Esophagus mucosa (tissue), 1 donor: ENCODE measurements around the gene SLC25A42. TPM values are rescaled to one million over a fixed set of nuclear protein-coding genes. Genes with fewer than 3 reads are reported as not detected.
"Not testable (repeated sequence)": the region's sequence is repeated elsewhere in the genome, so short reads cannot be mapped to it uniquely, and the experiment has no call there.

ENCODE experiments used
- ATAC-seq: fragments of 200-7000 bp; cut with Tn5 transposase; one replicate; pipeline ENCODE4 v1.9.1; 2020
- total RNA-seq: library from RNA; stranded (reverse); gene quantifications from one replicate; pipeline ENCODE4 v1.2.4, GENCODE V29; 2023
- donor health status: DM: yes; HTN: yes; CAD: no.

Gene SLC25A42
- total RNA-seq, 1 donor from 2014 or later = 2.5 TPM

GRCh38 chr19:19068659-19069654, 5.2 kb downstream of the SLC25A42 start:
- no peak for ATAC-seq

GRCh38 chr19:19071897-19072296, 8.1 kb downstream of the SLC25A42 start:
- no peak for ATAC-seq

DNA sequence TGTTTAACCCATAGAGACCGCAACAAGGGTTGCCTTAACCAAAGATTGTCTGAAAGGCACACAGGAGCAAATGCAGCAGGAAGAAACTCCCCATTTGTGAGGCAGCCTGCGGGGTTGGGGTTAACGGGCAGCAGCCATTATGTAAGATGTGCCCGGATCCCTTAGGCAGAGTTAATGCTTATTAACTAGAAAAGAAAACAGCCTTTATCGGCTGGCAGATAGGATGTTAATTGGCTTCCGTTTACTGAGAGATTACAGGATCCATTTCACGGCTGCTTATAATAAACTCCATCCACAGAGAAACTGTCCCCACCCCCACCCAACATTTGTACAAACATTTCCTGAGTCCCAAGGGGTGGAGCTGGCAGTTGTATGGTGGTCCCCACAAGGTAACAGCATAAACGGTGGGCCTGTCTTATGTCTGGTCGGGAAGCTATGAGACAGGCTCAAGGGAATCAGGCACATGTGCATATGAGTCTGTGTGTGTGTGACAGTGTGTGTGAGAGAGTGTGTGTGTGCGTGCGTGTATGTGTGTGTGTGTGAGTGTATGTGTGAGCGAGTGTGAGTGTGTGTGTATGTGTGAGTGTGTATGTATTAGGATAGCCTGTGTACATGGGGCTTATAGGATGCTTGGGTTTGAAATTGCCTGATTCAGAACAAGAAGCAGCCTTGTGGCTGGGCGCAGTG, 10.5 kb downstream of the SLC25A42 start:
- ATAC-seq = no peak

- ATAC-seq = no peak
Observed at GRCh38 chr19:19075126-19075525, 11.3 kb downstream of the SLC25A42 start.

DNA sequence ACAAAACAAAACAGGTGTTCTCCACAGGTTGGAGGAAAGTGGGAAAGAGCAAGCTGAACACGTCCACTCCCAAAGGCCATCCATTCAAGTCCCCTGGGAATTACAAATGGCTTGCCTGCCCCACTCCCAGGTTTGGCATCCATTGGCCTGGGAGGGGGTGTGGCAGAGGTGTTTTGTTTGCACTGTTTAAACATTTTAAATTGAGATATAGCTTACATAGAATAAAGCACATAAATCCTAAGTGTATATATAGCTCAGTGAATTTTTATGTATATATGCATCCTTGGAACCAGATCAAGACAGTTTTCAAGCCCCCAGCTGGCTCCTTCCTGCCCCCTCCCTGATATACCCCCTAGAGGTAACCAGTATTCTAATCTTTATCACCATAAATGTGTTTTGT, 12.7 kb downstream of the SLC25A42 start:
- no peak for ATAC-seq

DNA sequence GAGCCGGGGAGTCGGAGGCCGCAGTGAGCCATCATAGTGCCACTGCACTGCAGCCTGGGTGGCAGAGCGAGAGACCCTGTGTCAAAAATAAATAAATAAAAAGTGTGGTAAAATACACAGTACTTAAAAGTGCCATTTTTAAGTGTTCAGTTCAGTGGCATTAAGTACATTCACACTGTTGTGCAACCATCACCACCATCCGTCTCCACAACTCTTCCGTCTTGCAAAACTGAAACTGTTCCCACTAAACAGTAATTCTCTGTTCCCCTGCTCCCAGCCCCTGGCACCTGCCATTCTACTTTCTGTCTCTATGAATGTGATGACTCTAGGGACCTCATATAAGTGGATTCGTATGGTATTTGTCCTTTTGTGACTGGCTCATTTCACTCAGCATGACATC, 13.3 kb downstream of the SLC25A42 start:
- ATAC-seq = no peak

- no peak for ATAC-seq
Observed at GRCh38 chr19:19078801-19079200, 15.0 kb downstream of the SLC25A42 start.

DNA sequence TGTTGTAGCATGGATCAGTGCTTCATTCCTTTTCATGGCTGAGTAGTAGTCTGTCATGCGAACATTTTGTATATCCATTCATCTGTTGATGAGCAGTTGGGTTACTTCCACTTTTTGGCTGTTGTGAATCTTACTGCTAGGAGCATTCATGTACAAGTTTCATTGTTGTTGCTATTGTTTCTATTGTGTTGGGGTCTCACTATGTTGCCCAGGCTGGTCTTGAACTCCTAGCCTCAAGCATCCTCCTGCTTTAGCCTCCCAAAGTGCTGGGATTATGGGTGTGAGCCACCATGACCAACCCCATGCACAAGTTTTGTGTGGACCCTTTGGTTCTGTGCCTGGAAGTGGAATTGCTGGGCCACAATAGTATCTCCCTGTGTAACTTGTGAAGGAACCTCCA, 15.8 kb downstream of the SLC25A42 start:
- ATAC-seq = no peak

DNA sequence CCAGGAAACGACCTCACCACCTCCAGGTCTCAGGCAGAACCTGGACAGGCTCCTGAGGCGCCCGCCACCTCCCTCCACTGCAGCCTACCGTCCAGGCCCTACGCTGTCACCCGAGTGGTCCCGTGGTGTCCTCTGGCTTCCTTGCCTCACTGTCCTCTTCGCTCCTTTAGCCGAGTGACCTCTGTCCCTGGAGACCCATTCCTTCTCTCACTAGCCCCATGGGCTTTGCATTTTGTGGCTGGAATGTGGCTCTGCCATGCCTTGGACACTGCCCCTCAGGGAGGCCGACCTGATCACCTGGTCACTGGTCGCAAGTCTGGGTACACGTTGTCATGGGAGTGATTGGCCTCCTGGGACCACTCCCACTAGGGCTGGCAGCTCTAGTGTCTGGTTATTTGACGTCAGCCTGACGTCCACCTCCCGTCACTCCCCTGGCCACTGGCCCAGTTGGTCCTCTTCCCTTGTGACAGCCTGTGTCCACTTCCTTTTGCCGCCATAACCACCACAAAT, 17.9 kb downstream of the SLC25A42 start:
- no peak for ATAC-seq

GRCh38 chr19:19083413-19084178, 19.8 kb downstream of the SLC25A42 start:
- ATAC-seq = peak; percentile 74

DNA sequence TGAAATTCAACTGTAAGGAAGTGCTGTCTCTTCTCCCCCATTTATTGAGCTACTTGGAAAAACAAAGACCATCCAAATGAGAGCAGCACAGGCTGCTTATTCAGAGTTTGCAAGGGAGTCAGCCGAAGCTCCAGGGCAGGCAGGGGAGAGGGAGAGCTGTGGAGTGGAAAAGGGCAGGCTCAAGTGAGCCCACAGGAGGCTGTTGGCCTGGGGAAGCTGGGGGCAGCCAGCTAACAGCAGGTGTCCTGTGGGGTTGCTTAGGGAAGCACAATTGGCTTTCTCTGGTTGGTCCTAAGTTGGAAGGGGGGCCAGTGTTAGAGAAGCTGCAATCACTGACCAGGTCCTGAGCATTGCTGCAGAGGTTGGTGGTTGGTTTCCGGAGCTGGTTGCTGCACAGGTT, 23.9 kb downstream of the SLC25A42 start:
- no peak for ATAC-seq

DNA sequence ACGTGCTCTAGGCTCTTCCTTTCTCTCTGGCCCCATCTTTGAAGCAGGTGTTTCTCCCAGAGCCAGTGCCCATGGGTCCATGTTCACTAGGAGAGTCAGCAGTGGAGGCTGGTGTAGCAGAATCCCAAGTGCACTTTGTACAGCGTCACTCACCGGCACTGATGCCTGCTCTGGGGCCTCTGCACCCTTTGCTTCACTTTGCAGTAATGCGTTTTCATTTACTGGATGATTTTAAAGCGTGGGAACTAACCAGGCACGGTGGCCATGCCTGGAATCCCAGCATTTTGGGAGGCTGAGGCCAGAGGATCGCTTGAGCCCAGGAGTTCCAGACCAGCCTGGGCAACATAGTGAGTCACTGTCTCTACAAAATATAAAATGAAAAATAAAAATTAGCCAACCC, 30.7 kb downstream of the SLC25A42 start:
- no peak for ATAC-seq

GRCh38 chr19:19095691-19096090, 31.9 kb downstream of the SLC25A42 start:
- ATAC-seq = no peak

- ATAC-seq = no peak
Observed at GRCh38 chr19:19096641-19097627, 33.1 kb downstream of the SLC25A42 start.

DNA sequence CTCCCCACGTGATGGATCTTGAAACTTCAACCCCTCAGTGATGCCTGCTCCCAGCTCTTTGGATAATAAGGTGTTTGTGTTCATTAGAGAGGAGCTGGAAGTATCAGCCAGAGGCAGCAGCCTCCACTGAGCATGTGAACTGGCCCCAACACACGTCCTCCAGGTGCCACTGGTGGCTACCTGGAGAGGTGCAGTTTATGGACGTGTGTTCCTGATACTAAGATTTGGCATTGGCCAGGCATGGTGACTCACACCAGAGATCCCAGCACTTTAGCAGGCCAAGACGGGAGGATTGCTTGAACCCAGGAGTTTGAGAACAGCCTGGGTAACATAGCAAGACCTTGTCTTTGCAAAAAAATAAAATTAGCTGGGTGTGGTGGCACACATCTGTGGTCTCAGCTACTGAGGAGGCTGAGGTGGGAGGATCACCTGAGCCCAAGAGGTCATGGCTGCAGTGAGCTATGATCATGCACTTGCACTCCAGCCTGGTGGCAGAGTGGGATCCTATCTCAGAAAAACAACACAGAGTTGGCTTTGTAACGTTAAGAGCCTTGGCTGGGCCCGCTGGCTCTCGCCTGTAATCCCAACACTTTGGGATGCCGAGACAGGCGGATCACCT, 34.4 kb downstream of the SLC25A42 start:
- ATAC-seq = peak; percentile 65

GRCh38 chr19:19098703-19099632, 35.2 kb downstream of the SLC25A42 start:
- ATAC-seq = no peak

- no peak for ATAC-seq
Observed at GRCh38 chr19:19101540-19101939, 37.7 kb downstream of the SLC25A42 start.

- ATAC-seq = not testable (repeated sequence)
Observed at GRCh38 chr19:19102566-19102965, 38.8 kb downstream of the SLC25A42 start.

DNA sequence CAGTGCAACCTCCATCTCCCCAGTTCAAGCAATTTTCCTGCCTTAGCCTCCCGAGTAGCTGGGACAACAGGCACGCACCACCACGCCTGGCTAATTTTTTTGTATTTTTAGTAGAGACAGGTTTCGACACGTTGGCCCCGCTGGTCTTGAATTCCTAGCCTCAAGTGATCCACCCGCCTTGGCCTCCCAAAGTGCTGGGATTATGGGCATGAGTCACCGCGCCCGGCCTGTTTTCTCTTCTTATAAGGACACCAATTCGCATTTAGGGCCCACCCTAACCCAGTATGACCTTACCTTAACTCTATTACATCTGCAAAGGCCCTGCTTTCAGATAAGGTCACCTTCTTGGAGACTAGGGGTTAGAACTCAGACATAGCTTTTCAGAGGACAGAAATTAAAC, 39.4 kb downstream of the SLC25A42 start:
- peak; percentile 47 for ATAC-seq
